Activated CD4-positive, CD25-positive, alpha-beta regulatory T cell treated with anti-CD3 and anti-CD28 coated beads, Interleukin-2, amount 50 U/mL, for 16 hours (primary cell): ENCODE results near the gene HOXB8.
A peak's percentile ranks its signal among the peaks of the same experiment; 100 is the strongest.

Experiments used
- DNase-seq: peaks from one replicate; pipeline ENCODE4 v3.0.0-alpha.2; 2020; ENCODE audit warnings: low read depth, low spot score

Gene HOXB8

DNA sequence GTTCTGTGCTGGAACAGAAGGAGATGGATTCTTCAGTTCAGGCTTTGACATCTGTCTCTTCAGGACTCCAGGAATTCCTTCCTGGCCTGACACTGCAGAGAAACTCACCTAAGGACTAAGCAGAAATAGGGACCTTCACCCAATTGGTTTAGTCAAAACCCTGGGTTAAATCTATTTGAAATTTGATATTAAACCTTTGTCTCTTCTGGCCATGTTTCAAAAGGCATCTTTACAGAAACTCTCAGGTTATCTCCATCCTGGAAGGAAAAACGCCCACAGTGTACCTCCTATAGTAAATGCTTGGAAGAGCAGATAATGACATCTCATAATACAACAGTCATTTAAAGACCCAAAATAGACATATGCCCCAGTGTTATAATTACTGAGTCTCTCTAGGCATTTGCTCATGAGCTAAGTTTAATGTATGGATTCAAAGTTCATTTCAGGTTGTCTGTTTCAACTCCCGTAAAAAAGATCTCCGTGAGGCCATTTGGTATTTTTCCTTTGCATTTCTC, 31.3 kb downstream of the HOXB8 start:
- DNase-seq: no peak

DNA sequence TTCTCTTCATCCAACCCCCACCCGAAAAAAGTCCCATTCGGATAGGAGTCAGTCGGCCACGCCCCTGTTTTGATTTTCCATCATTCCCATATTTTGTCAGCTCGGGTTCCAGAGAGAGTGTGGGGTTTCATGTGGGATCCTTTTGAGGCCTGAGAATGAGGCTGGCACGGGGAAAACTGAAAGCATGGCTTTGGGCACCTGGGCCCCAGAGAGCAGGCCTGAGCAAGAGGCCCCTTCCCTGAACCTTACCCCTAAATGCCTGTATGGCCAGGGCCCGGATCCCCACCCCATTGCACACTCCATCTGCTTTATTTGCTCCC, 32.4 kb downstream of the HOXB8 start:
- no peak for DNase-seq

DNA sequence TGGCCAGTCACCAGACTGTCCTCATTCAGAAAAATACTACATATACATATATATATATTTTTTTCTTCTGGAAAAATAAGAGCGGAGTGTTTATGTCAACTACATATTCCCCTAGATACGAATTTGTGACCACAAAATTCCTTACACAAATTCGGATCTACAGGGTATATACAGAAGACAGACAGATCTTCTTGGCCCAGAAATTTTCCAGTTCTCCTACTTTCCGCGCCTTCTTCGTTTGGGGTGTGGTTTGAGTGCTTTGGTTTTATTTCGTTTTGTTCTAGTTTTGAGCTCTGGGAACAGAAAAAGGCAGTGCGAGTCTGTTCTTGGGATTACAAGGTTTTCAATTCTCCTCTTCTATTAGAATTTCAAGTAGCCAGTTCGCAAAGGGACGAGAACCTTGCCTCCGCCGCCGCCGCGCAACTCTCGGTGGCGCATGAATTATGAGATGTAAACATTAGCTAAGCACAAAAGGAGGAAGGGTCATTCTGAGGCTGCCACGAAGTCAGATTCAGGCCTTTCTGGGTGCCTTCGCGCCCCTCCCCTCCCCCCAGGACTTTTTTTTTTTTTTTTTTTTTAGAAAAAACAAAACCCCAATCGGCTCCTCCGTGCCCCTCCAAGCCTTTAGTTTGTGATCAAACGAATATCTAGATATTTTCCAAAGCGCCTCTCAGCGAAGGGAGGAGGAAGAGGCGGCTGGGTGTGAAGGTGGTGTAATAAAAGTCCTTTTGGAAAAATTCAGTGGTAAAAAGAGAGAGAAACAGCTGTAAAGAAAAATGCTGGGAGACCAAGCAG, 35.1 kb downstream of the HOXB8 start:
- no peak for DNase-seq

DNA sequence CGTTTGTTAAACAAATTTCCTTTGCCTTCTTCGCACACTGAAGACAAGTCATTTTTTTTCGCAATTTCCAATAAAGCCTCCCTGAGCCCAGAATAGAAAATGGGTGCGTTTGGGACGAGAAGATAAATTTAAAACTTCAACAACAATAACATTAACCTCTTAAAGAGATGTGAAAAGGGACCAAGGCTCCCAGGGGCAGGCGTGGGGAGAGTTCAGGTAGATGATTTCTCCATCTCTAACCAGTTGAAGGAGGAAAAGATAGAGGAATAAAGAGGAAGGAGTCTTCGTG, 35.7 kb downstream of the HOXB8 start:
- DNase-seq: no peak

DNA sequence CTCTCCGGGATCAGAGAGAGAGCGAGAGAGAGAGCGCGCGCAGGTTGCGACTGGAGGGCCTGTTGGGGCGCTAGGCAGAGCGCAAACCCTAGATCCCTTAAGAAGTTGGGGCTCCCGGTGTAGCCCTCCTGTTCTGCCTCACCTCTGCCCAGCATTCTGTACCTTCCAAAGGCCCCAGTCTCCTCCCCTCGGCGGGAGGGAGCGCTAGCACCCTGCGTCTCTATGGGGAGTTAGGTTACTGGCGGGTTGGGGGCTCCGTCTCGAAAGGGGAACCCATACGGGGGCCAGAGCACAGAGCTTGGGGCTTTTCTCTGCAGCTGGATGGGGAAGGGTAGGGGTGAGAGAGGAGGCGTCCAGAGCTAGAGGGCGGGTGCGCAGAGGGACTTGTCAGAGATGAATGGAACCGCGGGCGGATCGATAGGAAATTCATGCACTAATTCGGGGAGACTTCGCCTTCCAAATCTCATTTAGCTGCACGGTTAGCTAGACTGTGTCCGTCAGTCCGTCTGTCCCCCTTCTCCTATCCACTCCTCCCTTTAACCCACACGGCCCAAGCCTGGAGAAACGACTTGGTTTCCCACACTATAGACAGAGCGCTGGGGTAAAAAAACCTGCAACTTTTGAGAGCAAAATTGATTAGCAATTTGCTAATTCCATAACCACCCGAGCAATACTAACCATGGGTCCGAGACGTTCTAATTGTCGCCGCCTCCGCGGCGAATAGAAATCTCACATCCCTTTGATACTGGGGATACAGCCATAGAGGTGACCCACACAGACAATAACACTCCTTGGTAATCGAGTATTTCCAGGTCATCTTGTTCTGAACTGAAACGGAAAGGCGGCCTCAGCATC, 36.2 kb downstream of the HOXB8 start:
- DNase-seq: no peak

DNA sequence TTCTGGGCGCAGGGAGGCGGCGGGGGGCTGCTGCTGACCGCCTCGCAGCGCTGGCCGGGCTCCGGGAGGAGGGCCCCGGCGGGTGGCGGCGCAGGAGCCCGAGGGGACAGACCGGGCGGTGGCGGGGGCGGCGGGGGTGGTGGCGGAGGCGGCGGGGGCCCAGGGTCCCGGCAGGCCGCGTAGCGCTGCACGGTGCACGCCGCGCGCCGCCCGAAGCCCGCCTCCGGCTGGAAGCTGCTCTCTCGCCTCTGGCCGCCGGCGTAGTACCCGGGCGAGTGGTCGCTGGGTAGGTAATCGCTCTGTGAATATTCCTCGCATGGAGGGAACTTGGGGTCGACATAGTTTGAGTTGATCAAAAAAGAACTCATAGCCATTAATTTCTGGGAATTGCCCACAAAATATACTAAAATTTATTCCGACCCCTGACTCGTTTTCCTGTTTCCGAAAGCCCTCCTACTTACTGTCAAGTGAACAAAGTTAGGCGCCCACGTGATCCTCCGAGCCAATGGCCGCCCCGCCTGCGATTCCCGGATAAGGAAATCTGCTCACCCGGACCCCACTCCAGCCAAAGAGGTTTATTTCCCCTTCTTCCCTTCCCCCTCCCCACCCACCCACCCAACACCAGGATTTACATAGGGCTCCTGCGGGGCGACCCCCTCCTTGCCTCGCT, 37.0 kb downstream of the HOXB8 start, which contains the start of gene HOXB4:
TSS of gene HOXB4 (minus strand) at position 405 of the 670 bp plus-strand sequence. CDS start at position 374, 31 bp downstream.
- DNase-seq: peak; percentile 29

DNA sequence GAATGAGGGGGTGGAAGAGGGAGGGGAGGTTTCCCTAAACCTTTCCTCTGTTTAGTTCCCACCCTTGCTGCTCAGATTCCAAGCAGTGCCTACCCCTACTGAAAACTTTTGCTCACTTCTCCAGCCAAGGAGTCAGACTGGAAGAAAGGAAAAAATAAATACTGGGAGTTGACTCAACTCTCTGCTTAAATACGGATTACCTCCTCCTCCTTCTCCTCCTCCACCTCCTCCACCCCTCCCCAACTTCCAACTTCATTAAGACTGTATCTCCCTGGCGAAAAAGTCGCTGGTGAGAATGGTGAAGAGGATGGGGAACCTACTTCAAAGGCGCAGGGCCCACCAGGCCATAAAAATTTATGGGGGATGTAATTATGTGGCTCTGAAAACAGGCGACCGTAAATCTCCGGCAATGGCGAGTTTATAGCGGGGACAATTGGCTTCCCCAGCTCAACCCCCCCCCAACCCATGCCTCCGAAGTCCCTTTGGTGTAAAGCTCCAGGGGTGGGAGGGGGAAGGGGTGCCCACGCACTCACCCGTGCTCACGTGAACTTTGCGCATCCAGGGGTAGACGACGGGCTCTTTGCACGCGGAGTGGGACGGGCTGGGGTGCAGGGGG, 37.7 kb downstream of the HOXB8 start:
- DNase-seq: no peak

DNA sequence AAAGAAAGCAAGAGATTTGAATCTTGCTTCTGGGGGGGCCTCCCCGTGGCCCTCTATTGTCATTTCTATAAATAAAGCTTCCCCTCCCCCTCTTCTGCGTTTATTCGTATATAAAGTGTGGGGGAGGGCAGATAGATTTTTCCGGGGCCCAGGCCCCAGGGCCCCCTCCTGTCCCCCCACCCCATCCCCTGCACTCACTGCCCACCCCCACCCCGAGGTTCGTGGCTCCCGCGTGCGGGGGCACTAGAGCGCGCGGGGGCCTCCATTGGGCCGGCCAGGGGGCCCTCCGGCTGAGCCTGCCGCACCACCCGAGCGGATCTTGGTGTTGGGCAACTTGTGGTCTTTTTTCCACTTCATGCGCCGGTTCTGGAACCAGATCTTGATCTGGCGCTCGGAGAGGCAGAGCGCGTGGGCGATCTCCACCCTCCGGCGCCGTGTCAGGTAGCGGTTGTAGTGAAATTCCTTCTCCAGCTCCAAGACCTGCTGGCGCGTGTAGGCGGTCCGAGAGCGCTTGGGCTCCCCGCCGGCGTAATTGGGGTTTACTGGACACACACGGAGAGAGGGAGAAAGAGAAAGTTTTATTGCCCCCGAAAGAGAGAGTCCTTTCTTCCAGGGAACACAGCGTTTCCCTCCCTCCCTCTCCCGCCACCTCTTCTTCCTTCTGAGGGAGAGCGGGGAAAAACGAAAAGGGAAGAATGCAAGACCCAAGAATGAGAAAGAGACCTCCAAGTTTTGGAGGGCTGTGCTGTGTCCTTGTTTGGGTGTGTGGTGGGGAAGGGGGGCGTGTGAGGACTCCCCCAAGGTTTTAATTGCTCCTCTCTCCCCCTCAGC, 38.4 kb downstream of the HOXB8 start:
- DNase-seq: no peak

DNA sequence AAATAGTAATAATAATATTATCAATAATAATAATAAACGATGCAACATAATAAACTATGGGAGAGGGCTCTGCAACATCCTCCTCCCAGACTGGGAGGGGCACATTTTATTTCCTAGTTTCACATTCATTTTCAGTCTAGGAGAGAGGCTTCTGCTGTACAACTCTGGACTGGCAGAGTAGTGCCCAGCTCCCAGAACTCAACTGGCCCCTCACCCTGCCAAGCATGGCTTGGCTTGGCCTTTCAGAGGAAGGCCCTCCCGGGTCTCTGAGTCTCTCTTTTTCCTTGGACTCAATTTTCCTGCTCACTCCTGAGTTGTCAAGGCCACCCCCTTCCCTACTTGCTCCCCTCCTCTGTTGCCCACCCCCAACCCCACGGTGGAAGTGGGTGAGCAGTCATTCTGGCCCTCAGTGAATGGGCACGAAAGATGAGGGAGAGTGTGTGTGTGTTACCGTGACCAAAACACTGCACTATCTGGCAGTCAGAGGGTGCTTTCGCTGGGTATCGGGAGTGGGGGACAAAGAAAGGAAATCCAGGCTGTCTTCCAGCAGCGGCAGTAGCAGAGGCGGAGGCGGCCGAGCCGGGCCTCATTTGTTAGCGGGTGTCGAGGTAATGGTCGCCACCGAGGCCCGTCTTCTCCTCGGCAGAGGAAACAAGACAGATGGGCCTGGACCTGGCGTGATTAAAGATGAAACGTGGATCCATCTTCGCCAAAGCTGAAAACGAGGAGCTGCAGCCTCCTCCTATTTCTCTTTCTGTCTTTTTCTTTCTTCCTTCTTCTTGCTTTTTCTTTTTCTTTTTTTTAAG, 39.2 kb downstream of the HOXB8 start:
- no peak for DNase-seq

DNA sequence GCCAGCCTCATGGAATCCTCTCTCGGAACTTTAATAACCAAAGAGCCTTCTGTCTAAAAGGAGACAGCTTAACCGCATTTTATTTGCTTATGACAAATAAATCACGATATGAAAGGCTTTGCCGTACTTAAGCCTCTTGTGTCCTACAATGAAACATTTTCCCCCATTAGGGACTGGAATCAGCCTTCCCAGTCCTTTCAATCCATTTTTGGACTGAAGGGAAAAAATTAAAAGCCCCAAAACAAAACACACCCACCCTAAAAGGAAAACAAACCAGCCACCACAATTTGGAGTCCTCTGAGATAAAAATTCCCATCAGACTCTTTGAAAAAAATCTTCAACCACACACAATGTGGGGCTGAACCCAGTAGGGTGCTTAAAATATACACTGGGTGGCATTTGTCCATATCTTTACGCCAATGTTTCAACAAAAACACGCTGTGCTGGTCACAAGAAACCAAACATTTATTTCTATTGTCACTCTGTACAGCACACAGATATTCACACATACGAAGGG, 40.0 kb downstream of the HOXB8 start:
- DNase-seq: no peak

DNA sequence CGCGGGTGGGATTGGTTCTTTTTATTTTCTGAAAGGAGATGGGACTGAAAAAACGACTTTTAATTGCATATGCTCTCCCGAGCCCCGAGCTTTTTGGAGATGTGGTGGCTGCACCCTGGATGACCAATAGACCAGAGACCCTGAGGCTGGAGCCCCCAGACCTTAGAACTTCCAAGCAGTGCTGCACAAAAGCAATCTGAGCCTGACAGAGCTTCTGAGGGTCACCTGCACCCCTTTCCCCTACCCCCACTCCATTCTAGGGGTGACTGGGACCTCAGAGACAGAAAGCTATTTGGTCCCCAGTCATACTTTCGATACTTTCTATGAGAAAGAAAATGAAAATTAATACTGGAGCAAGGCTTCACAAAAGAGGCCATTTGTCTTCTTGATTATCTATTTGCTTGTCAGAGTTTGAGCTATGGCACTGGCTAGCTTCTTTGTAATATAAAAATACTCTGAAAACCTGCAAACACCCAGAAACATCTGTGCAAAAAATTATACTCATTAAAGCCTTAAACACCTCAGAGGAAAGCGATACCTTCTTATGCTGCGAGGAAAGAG, 40.5 kb downstream of the HOXB8 start:
- DNase-seq: no peak

DNA sequence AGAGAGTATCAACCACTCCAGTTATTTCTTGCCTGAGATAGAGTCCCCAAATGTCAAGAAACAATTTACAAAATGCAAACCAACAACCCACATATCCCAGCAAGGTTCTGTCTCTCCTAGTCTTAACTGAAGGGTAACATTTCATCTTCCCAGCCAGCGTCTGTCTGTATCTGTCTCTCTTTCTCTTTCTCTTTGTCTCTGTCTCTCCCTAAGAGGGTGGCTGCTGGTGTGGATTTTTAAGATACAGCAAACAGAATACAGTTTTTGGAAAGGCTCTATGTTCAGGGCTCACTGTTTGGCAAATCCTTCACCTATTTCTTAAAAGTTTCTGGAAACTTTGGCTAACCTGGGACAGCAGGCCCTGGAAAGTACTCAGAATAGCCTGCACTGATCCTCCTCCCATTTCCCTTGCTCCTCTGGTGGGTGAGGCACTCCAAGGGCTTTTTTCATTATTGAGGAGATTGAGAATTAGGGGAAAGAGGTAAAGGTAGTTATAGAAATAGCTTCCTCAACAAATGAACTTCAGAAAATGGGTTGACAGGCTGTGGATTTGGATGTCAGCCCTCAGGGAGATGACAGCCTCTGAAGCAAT, 43.2 kb downstream of the HOXB8 start:
- no peak for DNase-seq

DNA sequence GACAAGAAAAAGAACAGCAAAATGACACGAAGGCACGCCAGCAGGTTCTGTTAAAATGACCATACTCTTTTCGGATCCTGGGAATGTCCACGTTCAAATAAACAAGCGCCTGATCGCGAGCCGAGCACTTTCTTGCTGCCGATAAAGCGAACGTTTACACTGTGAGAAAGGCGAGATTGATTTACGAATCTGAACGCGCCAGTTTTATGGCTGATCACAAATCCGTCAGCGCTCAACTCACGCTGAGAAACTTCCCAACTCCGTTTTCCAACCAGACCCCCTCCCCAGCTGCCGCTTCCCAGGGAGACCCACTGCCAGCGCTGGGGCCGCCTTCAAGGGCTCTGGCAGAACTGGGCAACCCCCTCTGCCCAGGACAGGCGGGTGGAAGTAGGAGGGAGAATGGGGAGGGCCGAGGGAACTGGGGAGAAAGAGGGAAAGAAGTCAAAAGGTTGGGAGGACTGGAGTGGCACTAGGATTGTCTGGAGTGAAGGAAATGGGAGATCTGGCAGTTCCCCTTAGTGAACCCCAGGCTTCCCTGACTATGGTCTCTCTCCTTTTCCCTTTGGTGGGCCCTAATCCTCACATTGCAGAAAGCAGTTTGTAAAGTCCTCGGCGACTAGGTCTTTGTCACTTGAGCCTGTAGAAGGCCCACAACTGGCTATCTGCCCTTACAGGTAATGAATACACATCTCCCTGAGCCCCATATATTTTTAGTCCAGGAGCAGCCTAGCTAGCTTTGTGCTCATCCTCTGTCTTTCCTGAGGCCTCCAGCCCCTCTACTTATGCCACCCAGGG, 43.9 kb downstream of the HOXB8 start:
- DNase-seq: no peak

DNA sequence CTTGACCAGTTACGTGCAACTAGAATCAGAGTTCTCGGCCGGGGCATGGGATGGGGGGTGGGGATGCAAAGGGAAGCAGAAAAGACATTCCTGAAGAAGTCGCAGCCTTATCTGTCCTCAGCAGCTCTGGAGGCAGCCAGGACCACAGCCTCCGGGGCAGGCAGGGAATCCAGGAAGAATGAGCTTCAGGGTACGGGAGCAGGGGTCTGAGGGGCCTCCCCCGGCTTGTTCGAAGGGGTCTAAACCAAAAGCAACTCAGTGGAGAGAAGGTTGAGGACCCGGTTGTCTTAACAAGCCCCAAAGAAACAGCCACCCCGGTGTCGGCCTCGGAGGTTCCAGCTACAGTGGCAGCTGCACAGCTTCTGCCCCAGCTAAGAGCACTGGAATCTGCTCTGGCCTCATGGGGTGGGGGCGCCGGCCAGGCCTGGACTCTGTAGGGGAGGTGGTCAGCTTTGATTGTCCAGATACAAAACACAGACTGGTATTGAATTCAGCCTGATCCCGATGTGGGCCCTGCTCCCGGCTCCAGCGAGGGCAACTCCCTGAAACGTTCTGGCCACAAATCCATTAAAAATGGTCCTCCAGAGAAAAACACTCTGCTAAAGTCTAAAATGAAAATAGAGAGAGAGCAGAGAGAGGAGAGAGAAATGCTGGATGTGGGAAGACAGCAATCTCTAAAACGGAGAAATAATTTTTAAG, 44.6 kb downstream of the HOXB8 start:
- no peak for DNase-seq

DNA sequence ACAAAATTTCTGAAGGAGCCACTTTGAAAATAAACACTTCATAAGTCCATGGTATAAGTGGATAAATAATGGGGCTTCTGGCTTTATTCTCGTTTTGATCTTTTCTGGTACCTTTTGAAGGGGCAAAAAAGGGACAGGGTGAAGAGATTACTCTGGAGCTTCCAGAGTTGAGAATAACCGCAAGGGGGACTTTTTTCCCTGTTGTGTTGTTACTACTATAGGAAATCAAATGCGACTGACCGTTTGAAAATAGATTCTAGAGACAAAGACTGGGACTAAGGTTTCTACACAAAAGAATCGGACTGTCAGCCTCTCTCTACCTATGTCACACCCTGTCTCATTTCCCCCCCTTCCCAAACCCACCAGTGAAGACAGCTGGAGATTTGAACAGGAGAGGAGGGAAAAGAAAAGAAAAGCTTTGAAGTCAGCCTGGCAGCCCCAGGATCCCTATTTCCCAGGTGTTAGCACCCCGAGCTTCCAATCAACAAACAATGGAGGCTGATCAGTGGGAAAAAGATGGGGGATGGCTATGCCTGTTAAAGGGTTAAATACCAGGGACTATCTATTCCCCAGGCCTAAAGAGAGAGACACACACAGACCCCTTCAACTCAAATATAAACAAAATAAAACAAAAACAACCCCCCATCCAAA, 45.3 kb downstream of the HOXB8 start:
- no peak for DNase-seq

DNA sequence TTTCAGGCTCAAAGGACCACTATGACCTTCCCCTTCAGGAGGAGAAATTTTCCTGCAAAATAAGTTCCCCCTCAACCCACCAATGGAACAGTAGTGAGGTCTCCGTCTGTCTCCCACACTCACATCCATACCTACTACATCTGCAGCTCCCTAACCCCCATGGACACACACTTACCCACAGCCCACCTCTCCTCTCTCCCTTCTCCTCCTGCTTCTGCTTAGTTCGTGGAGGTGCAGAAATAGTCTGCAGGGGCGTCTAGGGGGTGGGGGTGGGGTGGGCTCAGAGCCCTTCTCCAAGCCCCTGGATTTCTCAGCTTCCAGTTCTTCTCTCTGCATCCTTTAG, 45.9 kb downstream of the HOXB8 start:
- no peak for DNase-seq

DNA sequence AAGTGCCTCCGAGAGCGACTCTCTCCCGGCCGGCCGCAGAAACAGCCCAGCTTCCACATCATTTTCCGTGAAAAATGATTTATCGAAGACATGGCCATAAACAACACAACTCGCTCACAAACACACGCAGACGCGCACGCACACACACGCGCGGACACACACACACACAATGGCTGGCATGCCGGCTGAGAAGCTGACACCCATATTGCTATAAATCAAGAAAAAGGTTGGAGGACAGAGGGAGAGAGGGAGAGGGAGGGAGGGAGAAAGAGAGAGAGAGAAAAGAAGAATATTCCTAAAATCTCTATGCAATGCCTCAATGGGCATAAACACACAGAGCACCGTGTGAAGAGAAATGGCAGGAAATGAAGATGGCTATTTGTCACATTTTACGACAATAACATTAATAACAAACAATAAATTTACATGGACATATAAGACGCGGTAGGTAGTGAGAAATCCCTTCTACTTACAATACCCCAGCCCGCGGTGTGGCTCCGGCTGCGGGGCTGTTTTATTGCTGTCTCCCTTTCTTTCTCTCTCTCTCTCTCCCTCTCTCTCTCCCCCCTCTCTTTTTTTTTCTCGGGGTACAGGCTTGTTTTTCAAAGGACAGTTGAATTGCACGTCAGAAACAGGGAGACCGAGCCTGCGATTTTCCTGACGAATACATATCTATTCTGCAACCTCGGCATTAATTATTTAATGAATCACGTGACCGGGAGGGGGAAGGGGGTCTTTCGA, 46.4 kb downstream of the HOXB8 start:
- DNase-seq: no peak
